ENCODE measurements around the gene AP3S1.

The AP3S1 gene

GRCh38 chr5:115963566-115963965, 121.8 kb downstream of the AP3S1 start:
- TF ChIP-seq CTCF (IDR thresholded peaks at IDR 0.05; ENCODE audit: extremely low read depth, insufficient read depth, missing control alignments) = no peak
- in situ Hi-C loops (cut with MboI; ENCODE audit: low pct_unique_long_range_greater_than_20kb, low sequenced_read_pairs, unreplicated experiment) = no loop called here
- no peak for DNase-seq (ENCODE audit: low spot score)
